ENCODE results near the gene SMKR1. TPM values are rescaled to one million over a fixed set of nuclear protein-coding genes. Genes with fewer than 3 reads are reported as not detected.

The SMKR1 gene
- total RNA-seq, 1 experiment from 2014 or later: 8.9 TPM

- TF ChIP-seq POLR2A (IDR thresholded peaks at IDR 0.05; ENCODE audit: borderline replicate concordance, extremely low read depth, insufficient read depth, insufficient read length) (no peak), TCF7L2 (IDR thresholded peaks at IDR 0.05; ENCODE audit: borderline replicate concordance, extremely low read depth, insufficient read depth, insufficient read length) (no peak), MAX (IDR thresholded peaks at IDR 0.05) (no peak), CEBPB (IDR thresholded peaks at IDR 0.05; ENCODE audit: low read depth) (no peak), REST (IDR thresholded peaks at IDR 0.05; ENCODE audit: low read depth) (no peak)
These were observed 48.7 kb upstream of the SMKR1 start (continued) for GRCh38 chr7:129453510-129454248.

GRCh38 chr7:129454249-129454551 is 48.1 kb upstream of the SMKR1 start:
- H3K9ac ChIP-seq (ENCODE audit: low read length): no peak overlapping the region
- TF ChIP-seq CBX3 (IDR thresholded peaks at IDR 0.05; ENCODE audit: low read depth) (0 out of 2 replicates have a peak, but pooled peaks have one; percentile 34), ZFX (IDR thresholded peaks at IDR 0.05) (no peak), TCF7L2 (IDR thresholded peaks at IDR 0.05; ENCODE audit: borderline replicate concordance, extremely low read depth, insufficient read depth, insufficient read length) (no peak), JUND (IDR thresholded peaks at IDR 0.05) (0 out of 2 replicates have a peak, but pooled peaks have one; percentile 19)
- ChIA-PET RAD21 (ENCODE audit: low non-redundant PET in 1 of 2, low total read pairs in 2 of 2, uncharacterized antibody in 2 of 2, unreplicated experiment in 2 of 2) (interaction anchor here in 1 of 2 experiments (1.1 kb wide), 1 partner anchor 87 kb away, joined by 3 read pairs; no protein-coding TSS in a partner anchor), POLR2A (no interaction called here), CTCF (no interaction called here)
- no peaks in the 10 kb centered on the region for H3K9me3 ChIP-seq (ENCODE audit: control insufficient read depth in 1 of 2, insufficient read depth in 1 of 2, low read depth in 1 of 2, low read length in 2 of 2)
- no peaks in the 10 kb centered on the region for H3K27me3 ChIP-seq (ENCODE audit: insufficient read depth, low read length)
- no peaks in the 10 kb centered on the region for H3K9me2 ChIP-seq (ENCODE audit: insufficient read depth)
- H3K4me2 ChIP-seq (ENCODE audit: low read length): peak overlapping the region; percentile 40
- ATAC-seq (peak; percentile 78), DNase-seq (ENCODE audit: low read depth, low spot score) (no peak)
- no peak overlapping the region for H2AFZ ChIP-seq (ENCODE audit: low read depth, low read length, poor library complexity, severe bottlenecking)
- peaks cover 7 to 27% of the 10 kb centered on the region in 2 experiments for H3K4me1 ChIP-seq (ENCODE audit: control insufficient read depth in 1 of 2, insufficient read depth in 2 of 2, low read length in 2 of 2)
- no peak overlapping the region; a peak in 1 of 4 replicates for H3K4me3 ChIP-seq (replicated peaks in 1 of 2; ENCODE audit: low read depth in 1 of 2, low read length in 2 of 2)
- intact Hi-C loops (cut with micrococcal nuclease): no loop called here
- no TSS peak for BruUV-seq (replicated peaks)
- H3K36me3 ChIP-seq (ENCODE audit: control insufficient read depth in 1 of 2, insufficient read depth in 2 of 2, low read length in 2 of 2): peaks cover 3 to 28% of the 10 kb centered on the region in 2 experiments; a peak in 2 of 4 replicates
- H3K27ac ChIP-seq (ENCODE audit: low read depth, low read length): no peak overlapping the region
- no peaks in the 10 kb centered on the region for H4K20me1 ChIP-seq (ENCODE audit: insufficient read depth)
- no peaks in the 10 kb centered on the region for H3K79me2 ChIP-seq (ENCODE audit: insufficient read depth, low read length)

All from HCT116 (cell line).